DMS 273 (cell line): ENCODE results near the gene MYB.

Experiments used
- DNase-seq: peaks from one replicate; lab custom pipeline; 2025; ENCODE audit not compliant: unreplicated experiment; lab: John Stamatoyannopoulos, UW

The MYB gene

DNA sequence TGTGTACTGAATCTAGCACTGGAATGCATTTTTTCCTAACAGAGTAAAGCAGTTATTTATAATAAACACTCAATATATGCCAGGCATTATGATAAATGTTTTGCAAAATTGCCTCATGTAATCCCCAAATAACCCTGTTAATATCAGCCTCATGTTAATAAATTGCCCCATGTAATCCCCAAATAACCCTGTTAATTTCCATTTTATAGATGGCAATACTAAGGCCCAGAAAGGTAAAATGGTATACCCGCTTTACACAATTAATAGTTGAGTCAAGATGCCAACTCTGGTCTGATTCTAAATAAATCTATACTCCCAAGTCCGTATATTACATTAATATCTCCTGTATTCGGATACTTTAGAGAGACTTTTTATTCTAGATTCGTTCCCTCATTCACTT is 6.3 kb downstream of the MYB start:
- no peak for DNase-seq

DNA sequence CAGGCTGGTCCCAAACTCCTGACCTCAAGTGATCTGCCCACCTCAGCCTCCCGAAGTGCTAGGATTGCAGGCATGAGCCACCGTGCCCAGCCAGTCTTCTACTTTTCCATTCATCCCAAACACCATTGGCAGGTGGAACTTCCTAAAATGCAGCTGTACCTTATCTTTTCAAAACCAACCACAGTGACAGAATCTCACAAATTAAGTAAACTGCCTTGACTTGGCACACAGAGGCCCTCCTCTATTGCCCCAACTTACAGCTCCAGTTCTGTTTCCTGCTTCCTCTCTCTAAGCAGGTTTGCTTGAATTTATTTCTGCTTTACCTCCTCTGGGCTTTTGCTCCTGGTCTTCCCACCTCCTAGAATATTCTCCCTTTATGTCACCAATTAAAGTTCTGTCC is 7.6 kb downstream of the MYB start:
- no peak for DNase-seq

DNA sequence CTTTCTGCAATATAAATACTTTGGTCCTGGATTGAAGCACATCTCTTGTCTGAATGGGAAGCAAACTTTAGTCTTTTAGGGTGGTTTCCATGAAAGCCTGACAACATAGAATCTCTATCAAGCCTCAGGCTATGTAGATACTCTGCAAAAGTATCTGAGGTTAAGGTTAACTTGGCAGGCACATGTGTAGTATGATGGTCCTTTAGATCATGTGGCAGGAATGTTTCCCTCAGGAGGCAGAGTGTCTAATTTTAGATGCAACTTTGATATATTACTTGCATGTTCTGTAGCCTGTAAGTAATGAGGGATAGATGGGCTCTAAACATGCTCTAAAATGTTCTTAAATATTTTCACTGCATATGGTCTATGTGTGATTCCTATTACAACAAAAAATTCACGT is 8.2 kb downstream of the MYB start:
- DNase-seq: no peak

DNA sequence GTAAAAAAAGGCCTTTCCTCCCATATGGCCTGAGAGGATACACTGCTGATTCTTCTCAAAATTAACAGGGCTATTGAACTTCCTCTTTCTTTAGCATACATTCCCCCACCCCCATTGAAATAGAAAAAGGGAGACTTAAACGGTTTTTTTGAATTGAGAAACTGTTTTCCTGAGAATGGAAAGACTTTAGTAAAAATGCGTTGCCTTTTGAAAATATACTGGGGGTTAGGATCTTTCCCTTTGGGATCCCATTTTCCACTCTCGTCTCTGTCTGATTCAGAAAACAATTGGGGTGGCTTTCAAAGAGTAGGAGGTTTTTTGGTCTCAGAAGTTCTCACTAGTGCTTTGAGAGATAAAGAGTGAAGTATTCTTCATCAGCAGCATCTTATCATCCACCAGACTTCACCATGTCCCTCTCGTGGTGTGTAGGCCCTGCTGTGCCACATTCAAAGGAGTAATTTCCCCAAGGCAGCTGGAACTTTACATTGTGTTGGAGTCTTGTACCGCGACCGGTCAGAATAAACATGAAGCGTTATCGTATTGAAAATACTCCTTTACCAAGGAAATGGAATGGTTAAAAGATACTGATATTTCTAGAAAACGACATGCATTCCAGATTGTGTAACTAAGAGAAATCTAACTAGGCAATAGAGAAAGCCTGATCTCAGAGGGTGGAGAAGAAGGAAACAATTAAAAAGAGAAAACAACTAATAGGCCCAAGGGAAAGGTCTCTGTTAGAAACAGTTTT is 10.6 kb downstream of the MYB start:
- DNase-seq: no peak

DNA sequence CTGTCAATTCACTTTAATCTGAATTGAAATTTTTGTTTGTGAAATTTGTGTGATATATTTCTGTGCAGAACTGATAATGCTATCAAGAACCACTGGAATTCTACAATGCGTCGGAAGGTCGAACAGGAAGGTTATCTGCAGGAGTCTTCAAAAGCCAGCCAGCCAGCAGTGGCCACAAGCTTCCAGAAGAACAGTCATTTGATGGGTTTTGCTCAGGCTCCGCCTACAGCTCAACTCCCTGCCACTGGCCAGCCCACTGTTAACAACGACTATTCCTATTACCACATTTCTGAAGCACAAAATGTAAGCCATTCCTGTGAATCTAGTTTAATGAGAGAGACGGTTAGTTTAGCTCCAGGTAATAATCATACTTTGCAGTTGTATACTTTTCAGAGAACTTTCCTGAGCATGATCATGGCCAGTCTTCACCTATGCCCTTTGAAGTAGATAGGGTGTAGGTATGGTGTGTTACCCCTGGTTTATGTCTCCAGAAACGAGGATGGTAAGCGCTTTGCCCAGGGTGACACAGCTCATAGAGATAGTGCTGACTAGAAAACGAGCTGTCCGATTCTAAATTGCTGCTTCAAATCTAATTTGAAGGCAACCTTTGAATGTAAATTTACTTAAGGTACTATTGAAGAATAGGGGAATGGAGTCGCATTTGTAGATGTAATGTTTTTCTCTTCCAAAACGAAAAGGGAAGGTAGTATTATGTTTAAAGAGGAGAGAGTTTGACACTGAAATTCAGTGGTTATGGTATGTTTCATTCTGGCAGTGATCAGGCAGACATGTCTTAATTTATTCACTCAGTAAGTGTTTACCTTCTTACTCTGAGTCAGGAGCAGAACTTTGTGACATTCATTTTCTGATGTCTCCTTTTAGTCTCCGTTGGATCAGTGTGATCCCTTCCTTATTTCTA is 11.4 kb downstream of the MYB start:
- no peak for DNase-seq

DNA sequence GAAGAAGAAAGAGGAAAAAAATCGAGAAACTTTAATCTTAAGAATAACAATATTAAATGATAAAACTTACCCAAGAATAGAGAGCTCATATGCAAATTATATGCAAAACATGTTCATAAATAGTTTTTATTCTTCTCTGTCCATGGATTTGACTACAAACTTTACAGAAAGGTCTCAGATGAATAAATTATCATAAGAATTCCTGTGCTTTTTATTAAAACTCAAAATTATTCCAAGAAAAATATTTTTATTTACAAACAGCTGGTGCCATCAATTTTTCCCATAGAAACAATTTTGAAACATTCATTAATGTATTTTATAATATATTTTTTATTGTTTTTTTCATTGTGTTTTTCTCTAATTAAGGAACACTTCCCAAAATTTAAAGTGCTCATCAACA is 12.1 kb downstream of the MYB start:
- DNase-seq: no peak

DNA sequence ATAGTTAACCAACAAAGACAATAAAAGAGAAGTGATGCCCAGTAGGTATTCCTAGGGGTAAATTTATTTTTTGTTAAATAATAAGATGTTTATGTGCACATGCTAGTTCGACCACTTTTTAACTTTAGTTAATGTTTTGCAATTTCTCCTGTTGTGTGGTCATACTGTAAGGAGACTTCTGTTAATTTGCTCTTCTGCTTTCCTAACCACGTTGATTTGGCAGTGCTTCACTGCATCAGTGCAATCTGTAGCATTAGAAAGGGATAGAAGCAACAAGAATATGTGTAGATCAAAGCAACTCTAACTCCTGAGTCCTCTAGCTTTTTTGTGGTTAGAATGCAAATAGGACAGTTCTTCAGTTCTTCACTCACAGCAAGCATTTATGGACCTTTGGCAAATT is 13.9 kb downstream of the MYB start:
- DNase-seq: no peak

DNA sequence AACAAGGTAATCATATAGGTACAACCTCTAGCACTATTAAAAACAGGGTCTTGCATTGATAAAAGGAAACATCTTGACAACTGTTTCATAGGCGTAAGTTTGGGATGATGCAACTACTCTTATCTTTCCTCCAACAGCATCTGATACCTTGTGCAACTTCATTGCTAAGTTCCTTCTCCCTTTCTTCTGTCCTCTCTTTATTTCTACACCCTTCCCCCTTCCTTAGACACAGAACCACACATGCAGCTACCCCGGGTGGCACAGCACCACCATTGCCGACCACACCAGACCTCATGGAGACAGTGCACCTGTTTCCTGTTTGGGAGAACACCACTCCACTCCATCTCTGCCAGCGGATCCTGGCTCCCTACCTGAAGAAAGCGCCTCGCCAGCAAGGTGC is 14.4 kb downstream of the MYB start:
- no peak for DNase-seq

DNA sequence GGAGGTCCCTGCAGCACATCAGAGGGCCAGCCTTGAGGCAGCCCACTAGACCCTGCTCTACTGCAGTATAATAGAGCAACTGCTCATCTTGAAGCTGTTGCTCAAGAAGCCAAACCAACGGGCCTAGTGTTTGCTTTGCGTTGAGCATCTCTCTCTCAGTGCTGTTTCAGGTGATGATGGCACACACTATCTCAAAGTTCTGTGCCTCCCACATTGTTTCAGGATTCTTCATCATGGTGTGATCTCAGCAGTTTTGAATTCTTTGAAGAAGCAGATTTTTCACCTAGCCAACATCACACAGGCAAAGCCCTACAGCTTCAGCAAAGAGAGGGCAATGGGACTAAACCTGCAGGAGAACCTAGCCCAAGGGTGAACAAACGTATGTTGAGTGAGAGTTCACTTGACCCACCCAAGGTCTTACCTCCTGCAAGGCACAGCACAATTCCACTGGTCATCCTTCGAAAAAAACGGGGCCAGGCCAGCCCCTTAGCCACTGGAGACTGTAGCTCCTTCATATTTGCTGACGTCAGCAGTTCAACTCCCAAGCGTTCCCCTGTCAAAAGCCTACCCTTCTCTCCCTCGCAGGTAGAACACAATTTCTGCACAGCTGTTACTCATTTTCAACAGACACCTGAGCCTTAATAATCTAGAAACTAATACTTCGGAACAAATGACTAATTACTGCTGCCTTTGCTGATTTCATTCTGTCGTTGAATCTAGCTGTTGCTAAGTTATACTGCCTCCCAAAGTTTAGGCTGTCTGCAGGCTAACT is 15.8 kb downstream of the MYB start:
- no peak for DNase-seq

DNA sequence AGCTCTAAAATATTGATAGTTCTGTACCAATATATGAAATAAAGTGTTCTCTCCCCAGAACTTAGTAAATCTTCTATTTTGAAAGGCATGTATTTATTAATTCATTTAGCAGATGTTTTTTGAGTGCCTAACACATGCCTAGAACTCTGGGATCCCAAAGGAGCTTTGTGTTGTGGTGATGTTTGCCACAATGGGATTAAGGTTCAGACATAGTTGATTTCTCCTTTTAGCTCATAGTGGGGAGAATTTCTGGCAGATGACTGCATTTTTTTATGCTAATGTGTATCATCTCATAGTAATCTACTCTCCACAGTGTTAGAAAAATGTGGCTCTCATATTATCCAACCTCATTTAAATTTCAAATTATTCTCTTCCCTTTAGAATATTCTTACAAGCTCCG is 21.7 kb downstream of the MYB start:
- DNase-seq: no peak

DNA sequence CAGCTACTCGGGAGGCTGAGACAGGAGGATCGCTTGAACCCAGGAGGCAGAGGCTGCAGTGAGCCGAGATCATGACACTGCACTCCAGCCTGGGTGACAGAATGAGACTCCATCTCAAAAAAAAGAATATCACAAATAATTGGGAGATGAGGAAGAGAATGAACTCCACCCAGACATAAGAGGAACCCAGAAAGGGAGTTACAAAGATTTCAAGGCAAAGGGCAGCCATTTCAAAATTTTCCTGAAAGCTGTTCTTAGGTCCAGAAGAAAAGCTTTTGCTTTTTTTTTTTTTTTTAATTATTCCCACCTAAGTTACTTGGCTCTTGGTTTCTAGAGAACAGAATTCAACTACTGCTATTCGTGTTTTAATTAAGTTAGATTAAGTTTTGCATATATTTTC is 23.8 kb downstream of the MYB start:
- DNase-seq: no peak

DNA sequence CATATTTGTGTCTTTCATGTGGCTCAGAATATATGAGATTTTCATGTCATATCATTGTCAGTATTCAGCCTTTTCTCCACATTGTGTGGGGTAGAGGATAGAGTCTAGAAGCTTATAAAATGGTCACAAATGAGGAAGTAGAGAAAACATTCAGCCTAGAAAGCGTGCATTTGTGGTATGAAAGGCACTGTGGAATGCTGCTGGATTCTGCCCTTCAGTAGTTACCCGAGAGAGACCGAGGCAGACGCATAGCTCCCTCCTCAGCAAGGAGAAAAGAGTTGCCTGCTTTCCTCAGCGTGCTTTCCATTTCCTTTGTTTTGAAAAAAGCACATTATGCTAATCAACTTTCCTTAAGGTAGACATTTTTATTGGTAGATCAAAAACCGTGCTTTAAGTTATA is 28.7 kb downstream of the MYB start:
- DNase-seq: no peak

DNA sequence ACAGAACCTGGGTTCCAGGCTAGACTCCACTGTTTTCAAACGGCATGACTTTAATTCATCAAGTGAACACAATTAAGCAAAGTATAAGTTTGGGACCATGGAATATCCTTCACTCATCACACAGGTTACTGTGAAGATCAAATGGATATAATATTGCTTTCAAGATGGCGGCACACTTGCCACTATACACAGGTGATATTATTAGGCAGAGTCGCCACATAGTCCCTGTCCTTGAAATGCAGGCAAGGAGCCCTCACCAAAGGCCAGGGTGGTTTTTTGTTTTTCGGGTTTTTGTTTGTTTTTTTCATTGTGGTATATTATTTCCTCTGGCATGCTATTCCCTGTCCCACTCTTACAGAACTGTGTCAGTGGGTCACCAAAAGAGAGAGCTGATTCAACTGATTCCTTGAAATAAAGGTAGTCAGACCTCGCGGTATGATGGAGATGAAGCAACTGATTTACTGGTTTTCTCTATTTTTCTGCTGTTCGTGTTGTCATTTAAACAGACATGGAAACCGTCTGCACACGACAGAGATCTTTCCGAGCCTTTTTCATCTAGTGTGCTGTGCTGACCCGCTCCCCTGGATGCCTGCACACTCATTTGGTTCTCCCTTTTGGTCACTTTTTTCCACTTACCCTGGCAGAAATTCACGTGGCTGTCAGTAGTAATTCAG is 29.7 kb downstream of the MYB start:
- no peak for DNase-seq

DNA sequence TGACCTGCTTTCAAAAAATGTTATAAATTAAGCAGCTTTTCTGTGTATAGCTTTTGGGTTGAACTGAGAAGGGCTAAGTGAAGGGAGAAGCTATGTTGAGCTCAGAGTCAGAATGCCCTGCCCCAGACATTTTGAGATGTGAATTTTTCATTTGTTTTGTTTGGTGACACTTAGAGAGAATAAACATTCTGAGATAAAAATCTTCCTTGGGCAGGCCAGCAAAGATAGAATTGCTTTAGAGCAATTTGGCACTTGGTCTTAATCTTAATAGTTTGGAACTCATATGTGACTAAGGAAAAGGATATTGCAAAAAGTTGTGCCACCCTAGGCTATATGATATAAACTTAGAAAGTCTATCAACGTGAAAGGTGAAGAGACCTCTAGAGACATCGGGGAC is 30.2 kb downstream of the MYB start:
- no peak for DNase-seq

DNA sequence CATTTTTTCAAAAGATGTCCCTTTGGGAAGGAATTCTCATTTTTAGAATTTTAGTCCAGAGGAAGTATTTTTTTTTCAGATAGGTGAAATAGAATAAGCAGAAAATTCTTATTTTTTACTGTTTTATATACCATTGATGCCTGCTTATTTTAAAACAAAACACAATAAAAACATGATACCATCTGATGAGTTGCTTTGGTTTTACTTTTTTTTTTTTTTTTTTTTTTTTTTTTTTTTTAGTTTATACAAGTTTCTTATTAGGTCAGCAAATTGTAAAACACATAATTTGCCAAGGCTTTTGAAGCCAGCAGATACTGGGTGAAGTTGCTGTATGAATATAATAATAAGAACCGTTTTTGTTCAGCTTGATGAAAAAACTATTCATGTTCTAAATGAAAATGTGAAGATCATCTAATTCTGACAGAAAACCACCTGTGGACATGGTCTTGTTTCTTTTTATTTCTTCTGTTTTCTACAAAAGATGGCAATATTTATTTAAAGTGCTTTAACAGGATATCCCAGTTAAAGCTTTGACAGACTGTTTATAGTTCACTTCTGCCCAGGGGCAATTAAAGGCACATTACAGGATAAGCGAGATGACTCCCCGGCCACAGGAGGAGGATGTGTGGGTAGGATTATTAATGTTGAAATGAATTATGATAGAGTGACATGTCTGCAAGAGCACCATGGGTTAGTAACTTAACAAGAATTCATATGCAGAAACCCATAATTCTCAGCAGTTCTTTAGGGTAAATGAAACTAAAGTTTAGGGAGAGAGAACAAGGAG is 31.1 kb downstream of the MYB start:
- no peak for DNase-seq

DNA sequence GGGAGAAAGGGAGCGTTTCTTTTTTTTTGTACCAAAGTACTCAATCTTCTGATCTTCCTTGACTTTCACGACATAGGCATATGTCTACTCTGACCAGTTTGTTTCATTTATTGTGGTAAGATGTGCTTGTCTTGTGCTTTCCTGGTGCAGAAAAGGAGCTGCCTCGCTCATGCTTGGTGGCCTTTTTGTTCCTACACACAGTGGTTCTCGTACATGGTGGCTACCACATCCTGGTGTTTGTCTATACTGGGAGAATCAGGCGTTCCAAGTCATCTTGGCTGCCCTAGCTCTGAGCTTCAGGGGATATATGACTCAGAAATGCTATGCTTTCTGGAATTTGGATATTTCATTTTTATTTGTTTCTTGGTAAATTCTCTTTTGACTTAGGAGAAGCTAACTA is 31.8 kb downstream of the MYB start:
- DNase-seq: no peak

DNA sequence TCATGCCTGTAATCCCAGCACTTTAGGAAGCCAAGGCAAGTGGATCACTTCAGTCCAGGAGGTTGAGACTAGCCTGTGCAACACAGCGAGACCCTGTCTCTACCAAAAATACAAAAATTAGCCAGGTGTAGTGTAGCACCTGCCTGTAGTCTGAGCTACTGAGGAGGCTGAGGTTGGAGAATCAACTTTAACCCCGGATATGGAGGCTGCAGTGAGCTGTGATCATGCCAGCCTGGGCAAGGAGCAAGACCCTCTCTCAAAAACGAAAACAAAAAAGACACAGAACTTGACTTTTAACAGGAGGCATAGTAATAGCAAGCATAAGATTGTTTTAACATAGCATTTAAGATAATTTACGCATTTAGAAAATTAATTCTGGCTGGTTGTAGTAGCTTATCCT is 32.5 kb downstream of the MYB start:
- no peak for DNase-seq

DNA sequence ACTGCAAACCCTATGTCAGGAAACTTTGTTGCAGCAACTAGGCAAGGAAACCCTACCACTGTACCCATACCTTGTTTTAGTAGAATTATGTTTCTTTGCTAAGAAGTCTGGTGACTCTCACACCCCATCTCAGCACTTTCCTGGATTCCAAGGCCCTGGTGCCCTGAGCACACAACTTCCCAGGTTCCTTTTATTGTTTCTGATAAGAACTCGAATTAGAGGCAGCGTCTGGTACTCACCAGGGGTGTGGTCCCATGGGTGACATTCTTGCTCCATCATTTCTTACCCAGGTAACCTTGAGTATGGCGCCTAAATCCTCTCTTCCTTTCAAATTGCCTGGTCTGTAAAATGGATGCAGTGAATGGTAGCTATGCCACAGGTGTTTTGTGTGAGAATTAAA is 34.1 kb downstream of the MYB start:
- DNase-seq: no peak

DNA sequence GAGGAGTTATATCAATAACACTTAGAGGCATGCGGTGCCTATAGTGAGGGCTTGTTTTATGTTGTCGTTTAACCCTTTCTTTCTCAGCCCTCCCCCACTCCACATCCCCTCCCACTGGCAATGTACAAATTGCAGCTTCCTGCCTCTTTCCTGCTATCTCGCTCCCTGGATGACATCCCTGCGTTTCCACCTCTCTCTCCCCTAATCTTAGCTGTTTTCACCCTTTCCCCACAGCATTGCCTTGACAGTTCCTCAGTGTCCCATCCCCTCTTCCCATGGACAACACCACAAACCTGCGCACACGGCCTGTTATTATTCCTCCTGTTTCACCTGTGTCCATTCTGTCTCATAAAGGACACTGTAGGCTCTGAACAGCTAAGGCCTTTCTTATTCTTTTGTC is 34.5 kb downstream of the MYB start:
- no peak for DNase-seq

DNA sequence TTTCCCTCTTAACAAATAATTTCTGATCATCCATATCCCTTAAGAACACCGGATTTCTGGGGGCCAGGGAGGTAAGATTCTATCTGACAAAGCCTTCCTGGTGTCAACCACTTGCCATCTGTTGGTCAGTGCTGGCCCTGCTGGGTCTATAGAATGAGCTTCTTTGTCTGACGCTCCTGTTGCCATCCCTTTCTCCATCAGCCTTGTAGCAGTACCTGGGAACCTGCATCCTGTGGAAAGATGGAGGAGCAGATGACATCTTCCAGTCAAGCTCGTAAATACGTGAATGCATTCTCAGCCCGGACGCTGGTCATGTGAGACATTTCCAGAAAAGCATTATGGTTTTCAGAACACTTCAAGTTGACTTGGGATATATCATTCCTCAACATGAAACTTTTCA is 36.6 kb downstream of the MYB start:
- no peak for DNase-seq
